Activated T-cell treated with anti-CD3 and anti-CD28 coated beads for 4 hours (primary cell): ENCODE results near the gene NLE1.

Source experiments
- DNase-seq: peaks from one replicate; pipeline ENCODE4 v3.0.0-alpha.2; 2020

The NLE1 gene

GRCh38 chr17:35084987-35085386, 57.1 kb downstream of the NLE1 start:
- no peak for DNase-seq

DNA sequence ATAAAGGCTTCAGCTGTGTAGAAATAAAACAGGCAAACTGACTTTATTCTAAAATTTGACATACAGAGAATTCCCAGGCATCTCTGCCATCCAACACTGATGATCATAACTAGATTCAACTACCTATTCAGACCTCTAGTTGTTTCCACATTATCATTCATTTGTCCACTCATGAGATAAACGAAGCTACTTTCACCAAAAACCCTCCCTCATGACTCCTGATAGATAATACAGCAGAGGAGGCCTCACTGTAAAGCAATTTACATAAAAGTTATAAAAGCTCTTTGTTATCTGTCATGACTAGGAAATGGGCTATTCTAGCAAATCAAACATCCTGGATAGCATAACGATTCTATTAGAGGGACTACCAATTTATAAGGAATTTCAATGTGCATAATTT, 59.0 kb downstream of the NLE1 start:
- DNase-seq, result no peak

DNA sequence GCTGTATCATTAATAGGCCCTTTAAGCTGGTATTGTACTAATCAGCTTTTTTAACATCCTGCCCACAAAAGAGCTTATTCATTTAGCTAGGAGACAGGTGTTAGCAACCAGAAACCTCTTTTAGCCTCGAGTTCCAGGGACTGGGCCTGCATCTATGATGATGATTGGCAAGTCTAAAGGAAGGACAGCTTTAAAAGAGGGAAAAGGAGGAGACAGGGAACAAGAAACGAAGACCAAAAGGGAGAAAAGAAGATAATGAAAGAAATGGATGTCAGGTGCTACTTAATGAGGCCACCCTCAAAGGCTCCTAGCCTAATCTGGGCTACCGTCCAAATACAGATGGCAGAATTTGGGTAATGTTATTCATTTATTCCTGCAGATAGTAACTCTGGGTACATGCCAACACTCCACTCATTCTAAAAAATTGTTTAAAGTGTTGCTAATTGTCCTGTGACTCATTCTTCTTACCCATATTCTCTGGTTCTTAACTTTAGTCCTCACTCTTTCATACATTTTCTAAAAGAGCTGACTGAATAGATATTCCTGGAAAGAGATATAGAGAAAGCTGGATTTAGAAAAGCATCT, 59.9 kb downstream of the NLE1 start:
- DNase-seq, result no peak

GRCh38 chr17:35081638-35082037, 60.5 kb downstream of the NLE1 start:
- DNase-seq, result no peak

- DNase-seq, result no peak
Measured at GRCh38 chr17:35080536-35080935, 61.6 kb downstream of the NLE1 start.

GRCh38 chr17:35079547-35080423, 62.3 kb downstream of the NLE1 start:
- DNase-seq, result no peak
